ENCODE results near the gene RUFY1.
"Not testable (repeated sequence)": the region's sequence is repeated elsewhere in the genome, so short reads cannot be mapped to it uniquely, and the experiment has no call there.

Gene RUFY1

DNA sequence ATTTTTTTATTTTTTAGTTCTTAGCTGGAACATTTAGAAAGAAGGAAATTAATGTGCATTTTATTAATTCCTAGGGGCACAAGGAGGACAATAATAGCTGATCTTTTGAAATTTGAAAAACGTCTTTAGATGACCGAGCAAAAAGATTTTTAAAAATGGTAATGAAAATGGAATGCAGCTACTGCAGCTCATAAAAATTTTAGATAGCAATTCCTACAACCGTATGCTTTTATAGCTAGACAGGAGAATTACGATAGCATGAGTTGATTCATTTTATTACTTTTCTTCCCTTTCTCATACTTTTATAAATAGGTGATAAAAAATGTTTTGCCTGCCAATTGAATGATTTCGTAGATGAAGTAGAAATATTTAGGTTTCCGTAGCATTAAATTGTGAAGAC is 13.7 kb upstream of the RUFY1 start:
- no peak for DNase-seq (ENCODE audit: low read depth, low spot score)

DNA sequence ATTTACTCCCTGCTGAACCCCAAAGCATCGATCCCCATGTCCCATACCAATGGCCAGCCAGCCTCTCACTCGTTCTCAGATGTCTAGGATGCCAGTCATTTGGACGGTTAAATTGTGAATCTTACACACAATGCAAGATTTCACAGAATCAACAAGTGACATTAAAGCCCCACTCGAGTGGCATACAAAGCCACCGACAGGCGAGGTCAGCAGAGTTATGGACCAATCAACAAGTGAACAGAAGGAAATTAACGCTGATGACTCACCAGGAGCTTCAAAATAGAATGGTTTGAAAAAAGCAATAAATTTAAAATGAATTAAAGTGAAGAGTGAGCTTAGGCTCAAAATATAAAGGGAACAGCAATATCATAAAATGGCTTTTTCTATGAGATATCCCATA is 8.2 kb upstream of the RUFY1 start:
- DNase-seq (ENCODE audit: low read depth, low spot score): no peak

DNA sequence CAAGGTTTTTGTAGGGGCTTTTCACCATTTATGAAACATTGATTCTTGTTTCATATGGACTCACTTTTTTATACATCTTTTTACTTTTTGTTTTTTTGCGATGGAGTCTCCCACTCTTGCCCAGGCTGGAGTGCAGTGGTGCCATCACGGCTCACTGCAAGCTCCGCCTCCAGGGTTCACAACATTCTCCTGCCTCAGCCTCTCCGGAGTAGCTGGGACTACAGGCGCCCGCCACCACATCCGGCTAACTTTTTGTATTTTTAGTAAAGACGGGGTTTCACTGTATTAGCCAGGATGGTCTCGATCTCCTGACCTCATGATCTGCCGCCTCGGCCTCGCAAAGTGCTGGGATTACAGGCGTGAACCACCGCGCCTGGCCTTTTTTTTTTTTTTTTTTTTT is 7.1 kb upstream of the RUFY1 start:
- not testable (repeated sequence) for DNase-seq (ENCODE audit: low read depth, low spot score)

DNA sequence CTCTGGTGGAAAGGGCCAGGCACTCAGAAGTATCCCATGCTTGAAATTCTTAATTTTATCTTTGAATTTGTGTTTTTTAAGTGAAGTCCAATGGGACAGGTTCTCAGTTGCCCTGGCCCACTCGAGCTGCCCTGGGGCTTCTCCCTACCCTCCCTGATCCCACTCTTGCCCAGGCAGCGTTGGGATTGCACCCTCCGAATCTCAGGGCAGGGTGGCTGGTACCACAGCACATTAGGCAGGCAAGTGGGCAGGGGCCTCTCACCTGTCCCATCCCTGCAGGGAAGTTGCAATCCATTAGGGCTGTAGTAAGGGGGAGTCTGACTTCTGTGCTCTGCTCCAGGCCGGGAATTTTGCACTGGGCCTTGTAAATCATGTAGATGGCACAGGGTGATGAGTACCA is 2.7 kb downstream of the RUFY1 start:
- DNase-seq (ENCODE audit: low read depth, low spot score): no peak

DNA sequence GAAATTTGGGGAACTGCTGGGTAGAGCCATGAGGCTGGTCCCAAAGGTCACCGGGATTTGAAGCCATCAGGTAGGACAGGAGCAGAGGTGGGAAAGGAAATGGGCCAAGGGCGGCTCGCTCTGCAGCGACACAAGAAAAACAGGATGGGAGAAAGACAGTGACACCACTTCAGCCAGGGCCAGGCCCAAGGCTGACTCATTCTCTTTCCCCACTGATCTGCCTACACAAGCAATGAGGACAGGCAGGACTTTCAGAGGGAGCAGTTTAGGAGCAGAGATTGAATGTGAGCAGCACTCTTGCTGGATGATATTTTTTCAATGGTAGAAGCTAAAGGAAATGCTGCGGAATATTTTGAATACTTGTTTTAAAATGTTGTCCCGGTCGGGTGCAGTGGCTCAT is 3.5 kb downstream of the RUFY1 start:
- DNase-seq (ENCODE audit: low read depth, low spot score): no peak

DNA sequence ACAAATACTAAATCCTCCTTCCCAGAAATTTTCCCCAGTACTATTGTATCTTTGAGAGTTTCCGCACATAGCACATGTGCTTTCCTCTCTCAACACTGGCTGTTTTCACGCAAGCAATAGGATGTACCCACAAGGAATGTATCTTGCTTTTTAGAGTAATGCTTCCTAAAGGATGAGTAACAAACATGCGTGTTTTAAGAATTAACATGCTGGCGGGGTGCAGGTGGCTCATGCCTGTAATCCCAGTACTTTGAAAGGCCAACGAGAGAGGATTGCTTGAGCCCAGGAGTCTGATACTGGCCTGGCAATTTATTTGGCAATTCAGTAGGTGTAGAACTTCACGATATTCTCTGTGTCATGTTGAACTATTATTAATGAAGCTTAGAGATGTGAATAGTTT is 4.6 kb downstream of the RUFY1 start:
- no peak for DNase-seq (ENCODE audit: low read depth, low spot score)

DNA sequence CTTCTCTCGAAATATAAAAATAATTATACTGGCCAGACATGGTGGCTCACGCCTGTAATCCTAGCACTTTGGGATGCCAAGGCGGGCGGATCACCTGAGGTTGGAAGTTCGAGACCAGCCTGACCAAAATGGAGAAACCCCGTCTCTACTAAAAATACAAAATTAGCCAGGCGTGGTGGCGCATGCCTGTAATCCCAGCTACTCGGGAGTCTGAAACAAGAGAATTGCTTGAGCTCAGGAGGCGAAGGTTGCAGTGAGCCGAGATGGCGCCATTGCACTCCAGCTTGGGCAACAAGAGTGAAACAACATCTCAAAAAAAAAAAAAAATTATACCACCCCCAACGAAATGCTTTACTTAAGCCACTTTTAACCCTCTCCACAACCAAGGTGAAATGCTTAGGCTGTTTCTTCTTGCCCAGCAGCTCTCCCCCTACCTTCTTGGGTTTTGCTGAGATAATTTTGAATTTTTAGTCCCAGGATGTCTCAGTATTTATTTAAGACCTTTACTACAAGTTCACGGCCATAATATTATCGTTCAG is 8.0 kb downstream of the RUFY1 start:
- not testable (repeated sequence) for DNase-seq (ENCODE audit: low read depth, low spot score)

DNA sequence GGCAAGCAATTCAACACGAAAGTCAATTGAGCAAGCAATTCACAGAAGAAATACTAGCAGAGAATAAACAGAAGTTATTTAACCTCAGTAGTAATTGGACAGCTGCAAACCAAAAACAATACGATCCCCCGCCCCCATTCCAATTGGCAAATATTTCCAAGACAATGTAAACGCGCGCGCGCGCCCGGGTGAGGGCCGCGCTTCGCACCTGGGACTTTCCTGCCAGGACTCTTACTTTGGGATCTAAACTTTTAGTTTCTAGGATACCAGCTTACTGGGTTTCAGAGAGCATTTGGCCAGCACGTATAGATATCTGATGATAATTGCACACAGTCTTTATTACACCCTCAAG is 8.6 kb downstream of the RUFY1 start:
- no peak for DNase-seq (ENCODE audit: low read depth, low spot score)

DNA sequence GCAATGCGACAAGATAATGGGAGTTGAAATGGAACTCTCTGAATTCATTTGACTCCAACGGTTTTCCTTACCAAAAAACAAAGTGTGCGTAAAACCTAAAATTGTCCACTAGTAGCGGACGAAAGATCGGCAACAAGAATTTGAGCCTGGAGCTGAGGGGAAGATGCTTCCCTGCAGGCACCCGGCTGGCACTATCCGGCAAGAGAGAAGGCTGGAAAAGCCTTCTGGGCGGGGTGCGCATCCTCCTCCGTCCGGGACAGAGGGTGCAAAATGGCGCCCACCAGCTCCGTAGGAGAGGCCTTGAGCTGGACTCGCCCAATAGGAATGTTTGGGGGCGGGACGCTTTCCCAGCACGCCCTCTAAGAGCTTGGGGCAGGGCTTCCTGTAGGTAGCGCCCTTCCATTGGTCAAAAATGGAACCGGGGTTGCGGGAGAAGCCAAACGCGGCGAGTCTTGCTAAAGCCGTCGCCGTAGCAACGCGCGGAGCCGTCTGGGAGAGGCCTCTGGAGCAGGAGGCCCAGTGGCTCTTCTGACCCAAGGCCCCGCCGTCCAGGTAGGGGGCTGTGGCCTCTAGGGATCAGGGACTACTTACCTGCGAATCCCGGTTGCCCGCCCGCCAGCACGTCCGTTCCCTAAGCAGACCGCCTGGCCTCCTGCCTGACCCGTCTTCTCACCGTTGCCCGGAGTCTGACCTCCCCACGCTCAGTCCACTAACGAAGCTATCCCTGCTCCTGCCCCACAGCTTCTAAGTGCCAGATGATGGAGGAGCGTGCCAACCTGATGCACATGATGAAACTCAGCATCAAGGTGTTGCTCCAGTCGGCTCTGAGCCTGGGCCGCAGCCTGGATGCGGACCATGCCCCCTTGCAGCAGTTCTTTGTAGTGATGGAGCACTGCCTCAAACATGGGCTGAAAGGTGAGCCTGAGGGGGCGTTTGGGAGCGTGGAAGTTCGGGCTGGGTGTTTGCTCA is 9.2 kb downstream of the RUFY1 start:
- peak; percentile 92 for DNase-seq (ENCODE audit: low read depth, low spot score)

DNA sequence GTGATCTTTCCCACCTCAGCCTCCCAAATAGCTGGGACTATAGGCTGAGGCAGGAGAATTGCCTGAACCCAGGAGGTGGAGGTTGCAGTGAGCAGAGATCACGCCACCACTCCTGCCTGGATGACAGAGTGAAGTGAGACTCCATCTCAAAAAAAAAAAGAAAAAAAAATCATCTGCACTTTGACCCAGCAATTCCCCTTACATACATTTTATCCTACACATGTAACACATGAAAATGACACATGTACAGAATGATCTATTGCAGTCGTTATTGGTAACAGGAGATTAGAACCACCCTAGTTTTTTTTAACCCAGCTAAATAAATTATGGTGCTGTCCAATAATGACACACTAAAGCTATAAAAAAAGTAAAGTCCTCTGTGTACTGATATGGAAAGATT is 14.2 kb downstream of the RUFY1 start:
- no peak for DNase-seq (ENCODE audit: low read depth, low spot score)

DNA sequence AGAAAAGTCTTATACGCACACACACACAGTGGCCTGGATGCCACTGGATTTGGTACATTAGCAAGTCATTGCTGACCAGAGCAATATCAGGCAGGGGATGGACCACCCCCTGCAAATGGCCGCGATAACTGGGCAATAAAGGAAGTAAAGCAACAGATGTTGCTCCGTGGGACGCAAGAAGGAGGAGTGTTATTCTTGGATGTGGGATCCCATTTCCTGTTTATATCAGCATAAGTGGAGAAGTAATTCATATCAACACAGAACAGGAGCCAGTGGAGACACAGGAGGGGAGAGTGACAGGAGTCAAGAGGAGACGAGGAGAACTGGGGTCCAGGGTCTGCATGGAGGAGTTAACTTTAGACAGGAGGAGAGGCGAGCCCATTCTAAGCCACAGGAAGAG is 18.4 kb downstream of the RUFY1 start:
- DNase-seq (ENCODE audit: low read depth, low spot score): no peak

DNA sequence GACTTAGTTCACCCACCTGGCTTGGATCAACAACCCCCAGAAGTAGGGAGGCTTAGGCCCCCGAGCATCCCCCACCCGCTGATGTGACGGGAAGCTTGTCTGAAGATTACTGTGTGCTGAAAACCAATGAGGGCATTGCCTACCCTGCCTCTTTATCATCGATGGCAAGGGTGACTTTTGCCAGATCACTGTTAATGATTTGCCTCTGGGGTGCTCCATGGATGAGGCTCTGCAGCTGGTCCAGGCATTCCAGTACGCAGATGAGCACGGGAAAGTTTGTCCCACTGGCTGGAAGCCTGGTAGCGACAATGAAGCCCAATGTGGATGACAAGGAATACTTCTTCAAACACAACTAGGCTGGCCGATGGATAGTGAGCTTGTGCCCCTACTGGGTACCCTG is 22.0 kb downstream of the RUFY1 start:
- DNase-seq (ENCODE audit: low read depth, low spot score): no peak

DNA sequence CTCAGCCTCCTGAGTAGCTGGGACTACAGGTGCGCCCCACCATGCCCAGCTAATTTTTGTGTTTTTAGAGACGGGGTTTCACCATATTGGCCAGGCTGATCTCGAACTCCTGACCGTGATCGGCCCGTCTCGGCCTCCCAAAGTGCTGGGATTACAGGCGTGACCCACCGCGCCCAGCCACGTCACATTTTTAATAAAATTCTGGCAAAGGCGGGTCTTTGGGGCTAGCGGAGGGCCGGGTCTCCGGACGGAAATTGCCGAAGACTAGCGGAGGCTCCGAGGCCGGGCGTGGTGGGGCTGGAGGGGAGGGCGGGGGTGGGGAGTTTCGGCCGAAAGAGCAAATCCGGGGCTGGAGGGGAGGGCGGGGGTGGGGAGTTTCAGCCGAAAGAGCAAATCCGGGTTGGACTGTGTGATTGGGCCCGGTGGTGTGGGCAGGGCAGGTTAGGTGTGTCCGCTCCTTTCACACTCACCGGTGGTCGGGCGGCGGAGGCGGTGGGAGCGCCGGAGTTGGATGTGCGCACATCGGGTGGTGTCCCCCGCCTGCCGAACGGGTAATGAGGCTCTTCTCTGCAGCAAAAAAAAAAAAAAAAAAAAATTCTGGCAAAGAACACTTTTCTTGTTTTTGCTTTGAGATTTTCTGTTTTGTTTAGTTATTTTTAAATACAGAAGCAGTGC is 27.1 kb downstream of the RUFY1 start:
- no peak for DNase-seq (ENCODE audit: low read depth, low spot score)

DNA sequence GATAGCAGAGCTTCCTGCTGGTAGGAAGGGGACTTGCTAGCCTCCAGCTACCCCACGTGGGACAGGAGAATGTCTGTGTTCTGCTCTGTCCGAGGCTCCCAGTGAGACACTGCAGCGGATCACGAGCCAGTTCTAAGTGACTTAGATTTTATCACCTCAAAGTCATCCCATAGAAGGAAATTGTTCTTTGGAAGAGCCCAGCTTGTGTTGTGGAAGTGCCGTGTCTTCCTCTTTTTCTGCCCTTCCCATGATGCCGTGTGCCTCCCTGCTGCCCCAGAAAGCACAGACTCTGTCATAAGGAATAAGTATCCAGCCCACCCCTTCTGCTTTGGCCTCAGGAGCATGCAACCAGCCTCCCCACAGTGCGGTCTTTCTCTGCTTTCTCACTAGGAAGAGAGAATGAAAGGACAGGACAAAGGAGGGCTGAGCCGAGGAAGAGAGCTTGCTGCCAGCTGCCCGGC is 35.6 kb downstream of the RUFY1 start:
- DNase-seq (ENCODE audit: low read depth, low spot score): no peak

DNA sequence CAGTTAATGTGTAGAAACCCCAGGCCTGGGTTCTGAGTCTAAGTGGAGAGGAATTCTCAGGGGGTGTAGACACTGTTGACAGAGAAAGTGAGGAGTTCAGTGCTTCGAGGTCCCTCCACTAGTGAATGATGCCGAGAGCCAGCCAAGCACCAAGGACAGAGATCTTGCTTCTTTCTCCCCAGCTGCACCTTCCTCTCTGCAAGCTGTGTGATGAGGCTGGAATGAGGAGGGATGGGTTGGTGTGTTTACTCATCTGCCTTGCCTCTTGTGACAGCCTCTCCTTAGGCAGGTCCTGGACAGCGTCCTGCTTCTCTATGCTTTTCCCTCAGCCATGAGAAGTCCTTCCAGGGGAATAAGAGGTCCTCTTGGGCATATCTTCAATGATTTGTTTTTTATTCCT is 37.8 kb downstream of the RUFY1 start:
- DNase-seq (ENCODE audit: low read depth, low spot score): no peak

DNA sequence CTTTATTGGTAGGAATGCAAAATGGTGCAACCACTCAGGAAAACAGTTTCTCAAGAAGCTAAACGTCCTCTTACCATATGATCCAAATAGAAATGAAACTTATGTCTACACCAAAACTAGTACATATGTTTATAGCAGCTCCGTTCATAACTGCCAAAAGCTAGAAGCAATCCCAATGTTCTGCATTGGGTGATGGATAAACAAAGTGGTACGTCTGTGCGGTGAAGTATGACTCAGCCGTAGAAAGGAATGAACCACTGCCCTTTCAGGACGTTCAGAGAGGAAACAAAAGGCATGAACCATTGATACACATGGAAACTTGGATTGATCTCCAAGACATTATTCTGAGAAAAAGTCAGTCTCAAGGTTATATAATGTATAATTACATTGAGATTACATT is 45.6 kb downstream of the RUFY1 start:
- DNase-seq (ENCODE audit: low read depth, low spot score): no peak

DNA sequence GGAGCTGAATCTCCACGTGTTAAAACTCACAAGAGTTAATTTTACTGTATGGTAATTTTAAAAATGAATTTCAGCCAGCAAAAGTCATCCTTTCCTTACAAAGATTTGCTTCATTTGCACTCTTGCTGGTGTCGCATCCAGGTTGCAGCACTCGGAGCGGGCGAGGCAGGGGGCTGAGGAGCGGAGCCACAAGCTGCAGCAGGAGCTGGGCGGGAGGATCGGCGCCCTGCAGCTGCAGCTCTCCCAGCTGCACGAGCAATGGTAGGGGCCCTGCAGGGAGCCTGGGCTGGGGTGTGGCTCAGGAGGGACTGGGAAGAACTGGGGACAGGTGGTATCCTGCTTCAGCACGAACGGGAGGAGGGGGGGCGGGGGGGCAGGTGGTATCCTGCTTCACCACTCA is 46.1 kb downstream of the RUFY1 start:
- no peak for DNase-seq (ENCODE audit: low read depth, low spot score)

DNA sequence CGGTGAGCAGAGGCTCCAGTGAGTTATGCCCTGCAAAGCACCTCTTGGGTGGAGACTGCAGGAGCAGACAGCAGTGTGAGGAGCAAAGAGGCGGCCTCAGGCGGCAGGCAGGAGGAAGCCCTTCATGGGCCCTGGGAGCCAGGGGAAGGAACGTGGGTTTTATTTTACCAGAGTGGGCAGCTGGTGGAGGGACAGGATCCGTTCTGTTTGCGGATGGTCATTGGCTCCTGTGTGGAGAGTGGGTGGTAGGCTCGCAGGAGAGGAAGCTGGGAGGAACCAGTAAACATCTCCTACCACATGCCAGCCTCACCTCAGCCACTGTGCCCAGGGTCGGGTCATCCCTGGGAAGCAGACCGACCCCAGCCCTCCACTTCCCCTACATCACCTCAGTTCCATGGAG is 48.7 kb downstream of the RUFY1 start:
- no peak for DNase-seq (ENCODE audit: low read depth, low spot score)

DNA sequence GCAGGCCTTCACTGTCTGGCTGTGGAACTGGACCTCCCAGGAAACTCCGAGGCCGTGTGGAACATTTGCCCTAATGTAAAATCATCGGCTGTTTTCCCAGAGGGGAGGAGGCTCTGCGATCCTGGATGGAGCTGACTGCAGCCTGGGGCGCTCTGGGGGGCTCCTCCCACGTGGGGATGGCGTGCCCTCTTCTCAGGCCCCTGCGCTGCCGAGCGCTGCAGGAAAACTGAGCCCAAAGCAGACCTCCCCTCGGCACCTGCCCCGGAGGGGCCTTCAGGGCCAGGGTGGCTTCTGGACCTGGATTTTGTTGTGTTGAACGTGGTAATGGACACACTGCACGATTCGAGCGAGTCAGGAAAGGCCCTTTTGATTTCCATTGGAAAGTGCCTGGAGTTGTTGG is 49.2 kb downstream of the RUFY1 start:
- no peak for DNase-seq (ENCODE audit: low read depth, low spot score)

DNA sequence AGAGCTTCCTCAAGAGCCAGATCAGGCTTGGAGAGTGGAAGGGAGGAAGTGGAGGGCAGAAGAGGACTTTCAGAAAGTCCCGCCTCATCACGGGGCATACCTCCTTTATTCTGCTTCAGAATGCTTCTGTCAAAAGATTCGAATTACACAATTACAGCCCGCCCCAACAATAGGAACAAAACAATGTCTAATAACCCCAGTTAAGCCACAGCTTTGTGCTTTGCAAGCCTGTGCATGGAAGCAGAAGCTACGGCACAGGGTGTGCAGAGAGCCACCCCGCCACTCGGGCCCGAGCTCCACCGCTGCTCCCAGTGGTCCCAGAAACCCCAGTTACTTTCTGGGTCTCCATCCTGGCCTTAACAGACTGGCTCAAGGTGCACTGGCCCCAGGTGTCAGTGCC is 49.6 kb downstream of the RUFY1 start:
- DNase-seq (ENCODE audit: low read depth, low spot score): no peak

DNA sequence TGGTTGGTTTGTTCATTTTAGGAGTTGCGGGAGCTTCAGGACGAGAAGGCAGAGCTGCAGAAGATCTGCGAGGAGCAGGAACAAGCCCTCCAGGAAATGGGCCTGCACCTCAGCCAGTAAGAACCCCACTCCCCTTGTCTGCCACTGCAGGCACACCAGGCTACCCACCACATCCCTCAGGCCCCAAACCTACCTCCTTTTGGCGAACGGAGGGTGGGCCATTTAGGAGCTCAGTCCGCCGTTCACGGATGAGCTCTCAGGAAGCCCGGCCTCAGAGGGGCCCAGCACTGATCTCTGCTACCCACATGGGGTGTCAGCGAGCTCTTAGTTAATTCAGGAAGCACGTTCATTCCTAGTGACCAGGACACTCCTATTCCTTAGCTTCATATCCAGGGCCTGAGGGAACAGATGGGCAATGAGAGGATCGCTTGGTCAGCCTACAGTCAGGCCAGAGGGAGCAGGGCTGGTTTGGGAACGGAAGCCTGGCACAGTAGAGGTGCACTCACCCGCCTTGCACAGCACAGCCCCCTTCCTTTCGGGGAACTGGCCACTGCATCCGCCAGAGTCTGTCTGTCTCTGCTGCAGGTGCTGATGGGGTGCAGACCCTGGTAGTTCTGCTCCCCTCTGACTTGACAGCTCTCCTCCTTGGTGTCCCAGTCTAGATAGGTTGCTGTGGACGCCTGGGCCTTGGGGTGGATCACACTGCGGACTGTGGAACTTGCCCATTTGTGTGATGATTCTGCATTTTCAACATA is 51.7 kb downstream of the RUFY1 start:
- no peak for DNase-seq (ENCODE audit: low read depth, low spot score)

DNA sequence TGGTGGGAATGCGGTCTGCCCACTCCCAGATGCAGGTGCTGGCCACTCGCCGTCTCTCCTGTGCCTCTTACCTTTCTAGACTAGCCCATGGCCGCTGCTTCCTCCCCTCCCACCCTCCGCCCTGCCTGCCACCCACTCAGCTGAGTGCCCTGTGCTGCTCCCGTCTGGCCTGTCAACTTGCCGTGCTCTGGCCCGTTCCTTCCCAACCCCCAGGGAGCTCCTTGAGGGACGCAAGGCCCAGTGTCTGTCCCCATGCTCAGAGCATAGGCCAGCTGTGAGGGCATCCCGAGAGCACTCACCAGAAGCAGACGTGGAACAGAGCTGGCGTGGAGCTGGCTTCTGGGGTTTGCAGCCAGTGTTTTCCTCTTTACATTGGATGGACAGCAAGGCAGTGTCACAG is 53.0 kb downstream of the RUFY1 start:
- no peak for DNase-seq (ENCODE audit: low read depth, low spot score)
